Thymus (tissue), 11 donors: Measurements from ENCODE around the gene B4GALT1. TPM values are rescaled to one million over a fixed set of nuclear protein-coding genes. Genes with fewer than 3 reads are reported as not detected.

Experiments
- DNase-seq, 9 donors: peaks; one replicate each; pipeline ENCODE4 v3.0.0-alpha.2; 2013; ENCODE audit warnings: low spot score in 9 of 9, low read depth in 6 of 9, missing footprints in 1 of 9
- H3K27ac ChIP-seq, 2 donors: one replicate each; pipeline ENCODE4 v1.5.1; 2013; ENCODE audit warnings: control low read depth in 1 of 2, low read depth in 1 of 2, low read length in 1 of 2, mild to moderate bottlenecking in 1 of 2, moderate library complexity in 1 of 2
- H3K27me3 ChIP-seq, 2 donors: one replicate each; pipeline ENCODE4 v1.5.1; 2013; ENCODE audit warnings: low read length in 1 of 2; ENCODE audit not compliant: control insufficient read depth in 2 of 2, insufficient read depth in 1 of 2
- H3K36me3 ChIP-seq, 2 donors: one replicate each; pipeline ENCODE4 v1.5.1; 2013; ENCODE audit warnings: low read length in 1 of 2, mild to moderate bottlenecking in 1 of 2, moderate library complexity in 1 of 2; ENCODE audit not compliant: control insufficient read depth in 2 of 2, insufficient read depth in 2 of 2
- H3K4me1 ChIP-seq, 2 donors: one replicate each; pipeline ENCODE4 v1.5.1; 2013; ENCODE audit warnings: low read length in 2 of 2; ENCODE audit not compliant: control insufficient read depth in 2 of 2, insufficient read depth in 2 of 2
- H3K4me3 ChIP-seq, 2 donors: one replicate each; pipeline ENCODE4 v1.5.1; 2013; ENCODE audit warnings: low read length in 2 of 2, control low read depth in 1 of 2, mild to moderate bottlenecking in 1 of 2
- H3K9me3 ChIP-seq, 2 donors: one replicate each; pipeline ENCODE4 v1.5.1; 2013; ENCODE audit warnings: low read length in 1 of 2, mild to moderate bottlenecking in 1 of 2; ENCODE audit not compliant: control insufficient read depth in 2 of 2, insufficient read depth in 1 of 2
- WGBS: extraction: QIAGEN DNeasy Blood & Tissue Kit; methylation state at CpG from one replicate; pipeline ENCODE4 v1.1.7; 2013; 5-methylcytosine and 5-hydroxymethylcytosine counted together
- polyA plus RNA-seq: library from polyadenylated mRNA; stranded (reverse); fragments of 200-250 nt; gene quantifications from one replicate; pipeline ENCODE4 v1.2.3, GENCODE V29; 2013
- total RNA-seq: library from RNA; stranded (reverse); fragments of 120-200 nt; gene quantifications from one replicate; pipeline ENCODE4 v1.2.4, GENCODE V29; 2013
- donor health status: healthy.

B4GALT1 gene
- total and polyA plus RNA-seq, 2 donors, result 6.9 to 37.1 TPM

DNA sequence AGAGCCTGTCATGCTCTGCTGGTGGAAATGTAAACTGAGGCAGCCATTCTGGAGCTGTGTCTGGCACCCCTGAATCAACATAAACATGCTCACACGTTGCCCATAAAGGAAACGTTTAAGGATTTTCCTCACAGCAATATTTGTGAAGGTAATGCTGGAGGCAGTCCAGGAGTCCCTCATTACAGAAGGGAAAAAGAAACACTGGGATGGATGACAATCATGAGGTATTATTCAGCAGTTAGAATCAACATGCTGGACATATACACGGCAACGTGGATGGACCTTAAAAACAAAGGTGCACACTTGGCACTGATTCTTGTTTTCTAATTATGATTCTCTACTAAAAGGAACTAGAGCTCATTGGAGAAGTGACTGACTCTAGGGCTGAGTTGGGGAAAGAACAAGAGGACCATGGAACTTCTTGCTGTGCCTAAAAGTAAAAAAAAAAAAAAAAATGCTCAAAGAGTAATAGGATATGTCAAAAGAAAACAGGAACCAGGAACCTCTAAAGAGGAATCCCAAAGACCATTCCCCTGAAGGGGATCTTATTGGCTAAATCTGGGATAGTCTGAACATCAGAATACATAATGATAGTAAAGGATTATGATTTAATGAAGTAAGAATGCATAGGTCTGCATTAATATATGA lies 18.6 kb downstream of the B4GALT1 start:
- H3K4me1 ChIP-seq, result peaks cover 10 to 21% of the 10 kb centered on the region in 2 donors
- no peak for DNase-seq

DNA sequence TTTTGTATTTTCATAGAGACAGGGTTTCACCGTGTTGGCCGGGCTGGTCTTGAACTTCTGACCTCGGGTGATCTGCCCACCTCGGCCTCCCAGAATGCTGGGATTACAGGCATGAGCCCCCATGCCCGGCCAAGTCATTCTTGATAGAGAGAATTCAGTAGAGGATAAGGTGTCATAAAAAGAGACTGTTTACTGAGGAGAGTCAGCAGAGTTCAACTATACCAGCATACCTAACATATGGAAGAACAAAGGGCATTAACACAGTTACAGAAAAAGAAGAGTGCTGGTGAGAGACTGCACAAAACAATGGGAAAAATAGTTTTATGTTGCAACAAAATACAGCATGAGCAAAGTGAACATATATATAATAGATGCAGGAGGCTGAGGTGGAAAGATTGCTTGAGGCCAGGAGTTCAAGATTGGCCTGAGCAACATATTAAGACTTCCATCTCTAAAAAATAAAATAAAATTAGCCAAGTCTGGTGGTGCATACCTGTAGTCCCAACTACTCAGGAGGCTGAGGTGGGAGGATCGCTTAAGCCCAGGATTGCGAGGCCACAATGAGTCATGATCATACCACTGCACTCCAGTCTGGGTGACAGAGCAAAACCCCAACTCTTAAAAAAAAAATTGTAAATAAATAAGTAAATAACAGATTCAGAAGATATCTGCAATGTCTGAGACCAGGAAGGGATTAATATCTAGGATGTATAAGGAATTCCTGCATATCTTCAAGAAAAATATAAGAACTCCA lies 19.5 kb downstream of the B4GALT1 start:
- Histone ChIP-seq H3K36me3 (no peaks in the 10 kb centered on the region), H3K27ac (no peak overlapping the region), H3K9me3 (no peaks in the 10 kb centered on the region), H3K4me1 (peaks cover 15 to 30% of the 10 kb centered on the region in 2 donors), H3K4me3 (no peak overlapping the region), H3K27me3 (no peaks in the 10 kb centered on the region)
- DNase-seq, result no peak
- 89% methylated on average over 7 of the region's 7 CpGs for WGBS

More for the DNA sequence above, 18.6 kb downstream of the B4GALT1 start:
- no peaks in the 10 kb centered on the region for H3K9me3 ChIP-seq
- no peaks in the 10 kb centered on the region for H3K27me3 ChIP-seq
- 86% methylated on average over 4 of the region's 4 CpGs for WGBS
- H3K4me3 ChIP-seq, result no peak overlapping the region
- no peaks in the 10 kb centered on the region for H3K36me3 ChIP-seq
- no peak overlapping the region for H3K27ac ChIP-seq

DNA sequence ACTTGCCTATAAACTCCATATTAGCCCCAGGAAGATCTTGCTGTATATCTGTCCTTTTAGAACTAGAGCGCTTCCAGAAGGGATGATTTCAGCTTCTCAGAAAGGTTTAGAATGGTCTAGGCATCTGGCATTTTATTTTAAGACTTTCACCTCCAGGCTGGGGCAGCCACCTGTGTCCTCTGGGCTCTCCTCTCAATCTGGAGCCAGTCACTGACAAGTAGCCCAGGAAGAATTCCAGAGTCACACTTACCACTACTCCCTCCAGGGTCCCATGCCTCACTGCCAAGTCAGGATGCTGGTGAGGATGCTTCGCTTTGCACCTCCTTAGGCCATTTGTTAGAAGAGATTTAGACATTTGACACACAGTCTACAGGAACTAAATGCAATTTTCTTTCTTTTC lies 20.8 kb downstream of the B4GALT1 start:
- H3K27ac ChIP-seq, result no peak overlapping the region
- H3K9me3 ChIP-seq, result no peaks in the 10 kb centered on the region
- no peaks in the 10 kb centered on the region for H3K36me3 ChIP-seq
- H3K4me1 ChIP-seq, result peaks cover 24 to 42% of the 10 kb centered on the region in 2 donors
- H3K4me3 ChIP-seq, result no peak overlapping the region
- WGBS, result 100% methylated on average over 2 of the region's 2 CpGs
- no peaks in the 10 kb centered on the region for H3K27me3 ChIP-seq
- no peak for DNase-seq

DNA sequence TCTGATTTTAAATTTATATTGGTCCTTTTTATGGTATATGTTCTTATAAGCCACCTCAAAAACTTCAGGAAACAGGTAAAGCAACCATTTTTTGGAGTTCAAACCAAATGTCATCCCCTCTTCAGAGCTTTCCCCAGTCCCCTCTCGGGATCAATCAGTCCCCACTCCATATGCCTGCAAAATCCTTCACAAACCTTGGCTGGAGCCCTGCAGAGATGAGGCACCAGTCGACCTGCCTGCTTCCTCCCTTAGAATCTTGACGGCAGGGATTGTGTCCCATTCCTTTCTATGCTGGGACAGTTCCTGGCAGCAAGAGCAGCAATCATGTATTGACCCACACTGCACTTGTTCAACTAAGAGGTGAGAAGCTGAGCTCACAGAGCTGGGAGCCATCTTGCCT lies 22.6 kb downstream of the B4GALT1 start:
- no peak overlapping the region for H3K4me3 ChIP-seq
- H3K4me1 ChIP-seq, result peaks cover 33 to 57% of the 10 kb centered on the region in 2 donors
- no peaks in the 10 kb centered on the region for H3K9me3 ChIP-seq
- WGBS, result 76% methylated on average over 3 of the region's 3 CpGs
- no peaks in the 10 kb centered on the region for H3K36me3 ChIP-seq
- H3K27me3 ChIP-seq, result no peaks in the 10 kb centered on the region
- H3K27ac ChIP-seq, result no peak overlapping the region
- DNase-seq, result no peak

DNA sequence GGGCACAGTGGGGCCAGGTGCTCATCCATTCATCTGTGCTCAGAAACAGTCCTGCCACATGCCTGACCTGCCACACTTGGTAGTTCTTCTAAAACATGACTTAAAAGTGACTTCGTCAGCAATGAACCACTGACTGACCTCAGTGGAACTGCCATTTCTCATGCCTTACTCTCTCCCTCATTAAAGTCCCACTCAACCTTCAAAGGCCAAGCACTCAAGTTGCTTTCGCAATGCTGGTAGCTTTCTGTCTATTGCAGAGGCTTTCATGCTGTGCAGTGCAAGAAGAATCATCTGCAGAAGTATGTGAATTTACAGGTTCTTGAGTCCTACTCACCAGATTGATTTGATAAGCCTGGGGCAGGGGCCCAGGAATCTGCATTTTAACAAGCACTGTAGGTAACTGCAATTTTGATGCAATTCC lies 23.9 kb downstream of the B4GALT1 start:
- Histone ChIP-seq H3K9me3 (no peaks in the 10 kb centered on the region), H3K36me3 (no peaks in the 10 kb centered on the region), H3K27me3 (no peaks in the 10 kb centered on the region), H3K4me3 (no peak overlapping the region), H3K4me1 (peaks cover 43 to 70% of the 10 kb centered on the region in 2 donors), H3K27ac (peak overlapping the region; percentile 36 to 39)
- WGBS, result 86% methylated on average over 2 of the region's 2 CpGs
- DNase-seq, result no peak

DNA sequence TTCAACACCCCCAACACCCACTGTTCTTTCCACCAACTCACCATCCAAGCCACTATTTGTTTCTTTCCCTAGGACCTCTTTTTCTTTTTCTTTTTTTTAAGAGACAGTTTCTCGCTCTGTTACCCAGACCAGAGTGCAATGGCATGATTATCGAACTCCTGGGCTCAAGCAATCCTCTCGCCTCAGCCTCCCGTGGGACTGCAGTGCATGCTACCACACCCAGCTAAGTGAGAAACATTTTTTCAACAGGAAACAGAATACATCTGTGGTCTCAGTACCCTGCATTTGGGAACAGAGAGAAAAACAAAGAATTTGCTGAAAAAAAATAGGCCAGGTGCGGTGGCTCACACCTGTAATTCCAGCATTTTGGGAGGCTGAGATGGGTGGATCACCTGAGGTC lies 24.6 kb downstream of the B4GALT1 start:
- 83% methylated on average over 5 of the region's 5 CpGs for WGBS
- no peak overlapping the region for H3K4me3 ChIP-seq

DNA sequence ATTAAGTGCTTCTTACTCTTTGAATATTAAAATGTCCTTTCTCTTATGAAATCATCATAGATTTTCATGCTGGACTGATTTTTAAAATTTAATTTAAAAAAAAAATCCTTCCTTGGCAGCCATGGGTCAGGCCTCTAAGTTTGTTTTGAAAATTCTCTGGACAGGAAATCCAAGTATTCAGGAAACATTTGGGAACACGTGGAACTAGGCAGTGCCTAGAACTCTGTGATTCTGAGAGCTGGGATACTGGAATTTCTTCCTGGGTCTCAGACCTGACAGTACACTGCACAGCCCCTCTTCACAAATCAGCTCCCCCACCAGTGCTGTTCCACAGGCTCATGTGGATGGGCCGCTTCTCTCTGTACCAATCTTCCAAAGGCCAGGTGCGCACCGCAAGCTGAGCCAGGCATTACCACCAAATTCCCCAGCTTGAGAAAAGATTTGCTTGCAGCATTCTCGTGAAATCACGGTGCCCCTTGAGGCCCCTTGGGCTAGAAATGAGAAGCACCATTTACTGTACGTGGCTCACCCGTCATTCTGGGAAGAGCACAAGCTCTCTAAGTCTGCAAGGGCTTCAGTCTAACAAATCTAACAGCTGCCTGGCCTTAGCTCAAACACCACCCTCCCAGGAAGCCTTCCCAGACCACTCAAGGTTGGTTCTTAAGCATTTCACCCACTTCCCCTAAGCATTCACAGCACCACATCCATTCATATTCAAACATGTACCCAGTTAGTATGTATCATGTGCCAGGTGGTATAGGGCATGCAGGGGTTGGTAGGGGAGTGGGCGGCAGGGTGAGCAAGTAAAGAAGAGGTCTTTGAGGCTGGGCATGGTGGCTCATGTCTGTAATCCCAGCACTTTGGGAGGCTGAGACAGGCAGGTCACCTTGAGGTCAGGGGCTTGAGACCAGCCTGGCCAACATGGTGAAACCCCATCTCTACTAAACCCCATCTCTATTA lies 26.5 kb downstream of the B4GALT1 start:
- WGBS, result 93% methylated on average over 9 of the region's 9 CpGs
- no peaks in the 10 kb centered on the region for H3K9me3 ChIP-seq
- peak overlapping the region; percentile 48 to 52 for H3K27ac ChIP-seq
- H3K27me3 ChIP-seq, result no peaks in the 10 kb centered on the region
- no peaks in the 10 kb centered on the region for H3K36me3 ChIP-seq
- no peak for DNase-seq
- H3K4me3 ChIP-seq, result no peak overlapping the region
- H3K4me1 ChIP-seq, result peaks cover 65 to 93% of the 10 kb centered on the region in 2 donors

More for the DNA sequence above, 24.6 kb downstream of the B4GALT1 start:
- H3K27ac ChIP-seq, result peak overlapping the region; percentile 36 to 50
- DNase-seq, result no peak
- no peaks in the 10 kb centered on the region for H3K9me3 ChIP-seq
- no peaks in the 10 kb centered on the region for H3K36me3 ChIP-seq
- H3K4me1 ChIP-seq, result peaks cover 50 to 75% of the 10 kb centered on the region in 2 donors
- no peaks in the 10 kb centered on the region for H3K27me3 ChIP-seq

DNA sequence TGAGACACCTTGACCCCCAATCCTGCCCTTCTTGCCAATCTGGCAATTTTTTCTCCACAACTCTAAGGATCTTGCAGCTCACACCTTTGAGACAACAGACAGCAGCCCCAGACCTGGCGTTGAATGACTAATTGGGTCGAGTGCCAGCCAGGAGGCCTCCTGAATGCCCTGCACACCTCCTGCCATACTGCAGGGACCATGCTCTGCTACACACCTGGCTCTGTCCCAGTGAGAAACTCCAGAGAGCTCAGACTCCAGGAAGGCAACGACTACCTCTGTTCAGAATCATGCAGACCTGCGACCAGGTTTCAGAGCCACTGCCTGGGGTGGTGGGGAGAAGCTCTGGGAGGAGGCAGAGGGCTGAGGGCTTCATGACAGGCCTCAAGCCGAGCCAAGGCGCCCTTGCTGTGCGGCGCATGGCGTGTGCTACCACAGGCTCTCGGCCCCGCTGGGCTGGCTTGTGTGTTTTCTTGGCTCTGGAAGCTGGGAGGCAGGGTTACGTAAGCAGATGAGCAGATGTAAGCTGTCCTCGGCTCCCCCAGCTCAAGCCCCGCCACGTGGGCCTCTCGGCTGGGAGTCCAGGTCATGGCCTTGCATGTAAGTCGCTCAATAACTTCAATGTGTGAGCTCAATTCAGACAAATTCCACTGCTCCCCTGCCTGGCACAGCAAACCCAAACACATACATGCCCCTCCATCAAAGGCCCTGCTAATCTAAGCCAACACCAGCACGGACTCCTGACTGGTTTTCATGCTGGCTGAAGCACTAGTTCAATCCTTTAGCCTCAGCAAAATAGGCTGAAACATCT lies 27.5 kb downstream of the B4GALT1 start:
- peaks cover 69 to 96% of the 10 kb centered on the region in 2 donors for H3K4me1 ChIP-seq
- DNase-seq, result no peak
- H3K27ac ChIP-seq, result peak overlapping the region in 1 of 2 donors; percentile 1
- no peak overlapping the region for H3K4me3 ChIP-seq
- H3K27me3 ChIP-seq, result no peaks in the 10 kb centered on the region
- peaks cover 0 to 5% of the 10 kb centered on the region in 2 donors for H3K36me3 ChIP-seq
- no peaks in the 10 kb centered on the region for H3K9me3 ChIP-seq
- WGBS, result 93% methylated on average over 18 of the region's 18 CpGs
